Neutrophil (primary cell): ENCODE results near the gene C11orf52.

Experiments used
- H3K27ac ChIP-seq: fragments of 200-600 bp; sonication (generic); 2 replicates; pipeline ENCODE4 v1.5.1; 2016; ENCODE audit warnings: mild to moderate bottlenecking, moderate library complexity
- H3K27me3 ChIP-seq: fragments of 200-600 bp; sonication (generic); 2 replicates; pipeline ENCODE4 v1.6.0; 2016; ENCODE audit warnings: mild to moderate bottlenecking
- H3K36me3 ChIP-seq: fragments of 200-600 bp; sonication (generic); 2 replicates; pipeline ENCODE4 v1.5.1; 2017
- H3K4me1 ChIP-seq, 2 experiments: fragments of 200-600 bp in 1 of 2; sonication (generic) in 1 of 2; 1 replicate in 1 of 2; 2 replicates in 1 of 2; pipeline versions ENCODE4 v1.5.1 to v1.6.1; 2013 to 2016; ENCODE audit warnings: low read depth in 1 of 2, low read length in 1 of 2, mild to moderate bottlenecking in 1 of 2, moderate library complexity in 1 of 2; ENCODE audit not compliant: control insufficient read depth in 1 of 2, insufficient read depth in 1 of 2
- H3K4me3 ChIP-seq, 2 experiments: fragments of 200-600 bp in 1 of 2; sonication (generic) in 1 of 2; 1 replicate in 1 of 2; 2 replicates in 1 of 2; pipeline ENCODE4 v1.5.1; 2013 to 2016; ENCODE audit warnings: low read depth in 1 of 2, low read length in 1 of 2, mild to moderate bottlenecking in 1 of 2, moderate library complexity in 1 of 2
- H3K9me3 ChIP-seq: fragments of 200-600 bp; sonication (generic); 2 replicates; pipeline ENCODE4 v1.5.1; 2016
- CTCF ChIP-seq: fragments of 200-600 bp; sonication (generic); IDR thresholded peaks from 2 replicates; pipeline ENCODE4 v1.5.1; 2016; ENCODE audit warnings: antibody characterized with exemption

The C11orf52 gene

GRCh38 chr11:111947143-111947542, 28.4 kb downstream of the C11orf52 start:
- H3K27ac ChIP-seq = no peak overlapping the region

GRCh38 chr11:111949519-111950426, 31.1 kb downstream of the C11orf52 start:
- no peaks in the 10 kb centered on the region for H3K36me3 ChIP-seq
- no peak overlapping the region for H3K4me3 ChIP-seq
- no peaks in the 10 kb centered on the region for H3K9me3 ChIP-seq
- no peak overlapping the region for H3K27ac ChIP-seq
- no peak for TF ChIP-seq CTCF
- H3K4me1 ChIP-seq = no peaks in the 10 kb centered on the region
- no peaks in the 10 kb centered on the region for H3K27me3 ChIP-seq

More at GRCh38 chr11:111947143-111947542, 28.4 kb downstream of the C11orf52 start:
- Histone ChIP-seq H3K36me3 (no peaks in the 10 kb centered on the region), H3K27me3 (no peaks in the 10 kb centered on the region), H3K9me3 (no peaks in the 10 kb centered on the region), H3K4me3 (no peak overlapping the region), H3K4me1 (no peaks in the 10 kb centered on the region)
- no peak for TF ChIP-seq CTCF

- Histone ChIP-seq H3K9me3 (no peaks in the 10 kb centered on the region), H3K4me3 (no peak overlapping the region), H3K4me1 (no peaks in the 10 kb centered on the region), H3K27me3 (no peaks in the 10 kb centered on the region), H3K27ac (no peak overlapping the region), H3K36me3 (no peaks in the 10 kb centered on the region)
- TF ChIP-seq CTCF = no peak
Measured at GRCh38 chr11:111951565-111951964, 32.9 kb downstream of the C11orf52 start.

GRCh38 chr11:111954154-111954553, 35.4 kb downstream of the C11orf52 start:
- TF ChIP-seq CTCF = no peak
- Histone ChIP-seq H3K27me3 (no peaks in the 10 kb centered on the region), H3K9me3 (no peaks in the 10 kb centered on the region), H3K27ac (no peak overlapping the region), H3K36me3 (no peaks in the 10 kb centered on the region), H3K4me3 (no peak overlapping the region), H3K4me1 (no peaks in the 10 kb centered on the region)

GRCh38 chr11:111957663-111958444, 39.1 kb downstream of the C11orf52 start:
- H3K4me1 ChIP-seq = no peaks in the 10 kb centered on the region
- no peaks in the 10 kb centered on the region for H3K9me3 ChIP-seq
- no peaks in the 10 kb centered on the region for H3K36me3 ChIP-seq
- no peak overlapping the region for H3K27ac ChIP-seq
- no peak overlapping the region for H3K4me3 ChIP-seq
- TF ChIP-seq CTCF = no peak
- no peaks in the 10 kb centered on the region for H3K27me3 ChIP-seq
